WTC11 (cell line): ENCODE measurements around the gene PCDHGC4. TPM values are rescaled to one million over a fixed set of nuclear protein-coding genes. Genes with fewer than 3 reads are reported as not detected.

Experiments
- ATAC-seq: fragments of 200-7000 bp; cut with Tn5 transposase; 2 replicates; pipeline ENCODE4 v1.10.0; 2021; ENCODE audit warnings: mild to moderate bottlenecking, moderate library complexity
- CTCF ChIA-PET: fragments of 300-600 bp; sonication (Branson Sonifier 250); formaldehyde crosslinking; loops from one replicate; lab custom pipeline; 2021; ENCODE audit warnings: antibody characterized with exemption; lab: Charles Lee
- POLR2A ChIA-PET: fragments of 350-600 bp; sonication (Branson Sonifier 250); formaldehyde crosslinking; loops from one replicate; lab custom pipeline; 2021; ENCODE audit warnings: antibody characterized with exemption; lab: Charles Lee
- DNase-seq: peaks from one replicate; pipeline ENCODE4 v3.0.0; 2021; ENCODE audit warnings: low spot score
- H3K27ac Mint-ChIP-seq: 2 replicates; pipeline ENCODE4 v1.8.0; 2021; ENCODE audit warnings: mixed read lengths
- H3K27me3 Mint-ChIP-seq: 2 replicates; pipeline ENCODE4 v1.8.0; 2021; ENCODE audit warnings: low read depth, mild to moderate bottlenecking, moderate library complexity, mixed read lengths
- H3K36me3 Mint-ChIP-seq: 2 replicates; pipeline ENCODE4 v1.8.0; 2021; ENCODE audit warnings: mixed read lengths
- H3K4me1 Mint-ChIP-seq: 2 replicates; pipeline ENCODE4 v1.8.0; 2022; ENCODE audit warnings: mixed read lengths
- H3K4me3 Mint-ChIP-seq: 2 replicates; pipeline ENCODE4 v1.8.0; 2021; ENCODE audit warnings: mild to moderate bottlenecking, moderate library complexity, mixed read lengths
- H3K9me3 Mint-ChIP-seq: 2 replicates; pipeline ENCODE4 v1.8.0; 2021; ENCODE audit warnings: mixed read lengths
- FOXK1 ChIP-seq: sonication (generic); formaldehyde crosslinking; IDR thresholded peaks from 2 replicates; pipeline ENCODE4 v1.8.0; 2022; ENCODE audit warnings: mild to moderate bottlenecking, moderate library complexity, missing genetic modification reagents
- GRHL2 ChIP-seq: fragments of 250-450 bp; sonication (Bioruptor Pico); IDR thresholded peaks from 2 replicates; pipeline ENCODE4 v1.8.0; 2022; ENCODE audit warnings: mild to moderate bottlenecking, moderate library complexity; ENCODE audit not compliant: insufficient replicate concordance, severe bottlenecking
- KAT7 ChIP-seq: sonication (generic); formaldehyde crosslinking; IDR thresholded peaks from 2 replicates; pipeline ENCODE4 v1.8.1; 2023; ENCODE audit warnings: missing genetic modification reagents, mild to moderate bottlenecking, borderline replicate concordance
- NR3C1 ChIP-seq: sonication (generic); formaldehyde crosslinking; conservative IDR thresholded peaks from 2 replicates; pipeline ENCODE4 v1.8.1; 2023; ENCODE audit warnings: low read depth, mild to moderate bottlenecking, missing genetic modification reagents
- RELA ChIP-seq: sonication (generic); formaldehyde crosslinking; IDR thresholded peaks from 2 replicates; pipeline ENCODE4 v1.8.1; 2022; ENCODE audit warnings: missing genetic modification reagents, mild to moderate bottlenecking, borderline replicate concordance
- SMAD3 ChIP-seq: sonication (generic); formaldehyde crosslinking; IDR thresholded peaks from 2 replicates; pipeline ENCODE4 v1.8.0; 2022; ENCODE audit warnings: missing genetic modification reagents, mild to moderate bottlenecking, borderline replicate concordance
- SP1 ChIP-seq: sonication (generic); formaldehyde crosslinking; conservative IDR thresholded peaks from 2 replicates; pipeline ENCODE4 v1.8.1; 2022; ENCODE audit warnings: missing genetic modification reagents
- TCF7 ChIP-seq: sonication (generic); formaldehyde crosslinking; IDR thresholded peaks from 2 replicates; pipeline ENCODE4 v1.8.0; 2022; ENCODE audit warnings: mild to moderate bottlenecking, low read depth, missing genetic modification reagents, moderate library complexity
- TEAD4 ChIP-seq: sonication (generic); formaldehyde crosslinking; IDR thresholded peaks from 2 replicates; pipeline ENCODE4 v1.8.0; 2022; ENCODE audit warnings: mild to moderate bottlenecking, missing genetic modification reagents
- ZNF121 ChIP-seq: sonication (generic); formaldehyde crosslinking; IDR thresholded peaks from 2 replicates; pipeline ENCODE4 v1.8.0; 2023; ENCODE audit warnings: missing genetic modification reagents
- ZNF219 ChIP-seq: sonication (generic); formaldehyde crosslinking; IDR thresholded peaks from 2 replicates; pipeline ENCODE4 v1.8.0; 2023; ENCODE audit warnings: missing genetic modification reagents, mild to moderate bottlenecking, borderline replicate concordance
- ZNF263 ChIP-seq: sonication (generic); formaldehyde crosslinking; IDR thresholded peaks from 2 replicates; pipeline ENCODE4 v1.8.1; 2022; ENCODE audit warnings: low read depth, mild to moderate bottlenecking, moderate library complexity, missing genetic modification reagents
- ZNF396 ChIP-seq: fragments of 250-450 bp; sonication (Bioruptor Pico); IDR thresholded peaks from 2 replicates; pipeline ENCODE4 v1.8.0; 2021; ENCODE audit warnings: mild to moderate bottlenecking, moderate library complexity, borderline replicate concordance
- ZNF416 ChIP-seq: fragments of 250-450 bp; sonication (Bioruptor Pico); IDR thresholded peaks from 2 replicates; pipeline ENCODE4 v1.9.0; 2021; ENCODE audit warnings: mild to moderate bottlenecking, inconsistent platforms
- ZNF423 ChIP-seq: fragments of 250-450 bp; sonication (Bioruptor Pico); IDR thresholded peaks from 2 replicates; pipeline ENCODE4 v2.1.2; 2022; ENCODE audit warnings: mild to moderate bottlenecking, moderate library complexity
- total RNA-seq: library from RNA; stranded (reverse); gene quantifications from 3 replicates; pipeline ENCODE4 v1.2.3, GENCODE V29; 2021
- TF ChIP-seq, protein P1 (sequence below): fragments of 250-450 bp; sonication (Bioruptor Pico); IDR thresholded peaks from 2 replicates; pipeline ENCODE4 v1.9.0; 2021; ENCODE audit warnings: moderate library complexity, mild to moderate bottlenecking, inconsistent platforms, borderline replicate concordance
- TF ChIP-seq, protein P2 (sequence below): sonication (generic); formaldehyde crosslinking; IDR thresholded peaks from 2 replicates; pipeline ENCODE4 v1.8.1; 2023; ENCODE audit warnings: mild to moderate bottlenecking, moderate library complexity, missing genetic modification reagents
- TF ChIP-seq, protein P3 (sequence below): sonication (generic); formaldehyde crosslinking; IDR thresholded peaks from 2 replicates; pipeline ENCODE4 v1.8.0; 2023; ENCODE audit warnings: missing genetic modification reagents
- TF ChIP-seq, protein P4 (sequence below): sonication (generic); formaldehyde crosslinking; IDR thresholded peaks from 2 replicates; pipeline ENCODE4 v1.8.0; 2022; ENCODE audit warnings: mild to moderate bottlenecking, missing genetic modification reagents
- TF ChIP-seq, protein P5 (sequence below): sonication (generic); formaldehyde crosslinking; IDR thresholded peaks from 2 replicates; pipeline ENCODE4 v1.8.1; 2023; ENCODE audit warnings: mild to moderate bottlenecking, missing genetic modification reagents, moderate library complexity
- TF ChIP-seq, protein P6 (sequence below): fragments of 250-450 bp; sonication (Bioruptor Pico); IDR thresholded peaks from 2 replicates; pipeline ENCODE4 v1.9.0; 2021; ENCODE audit warnings: mild to moderate bottlenecking

The PCDHGC4 gene
- total RNA-seq, 1 experiment from 2014 or later, result 6.1 TPM

DNA sequence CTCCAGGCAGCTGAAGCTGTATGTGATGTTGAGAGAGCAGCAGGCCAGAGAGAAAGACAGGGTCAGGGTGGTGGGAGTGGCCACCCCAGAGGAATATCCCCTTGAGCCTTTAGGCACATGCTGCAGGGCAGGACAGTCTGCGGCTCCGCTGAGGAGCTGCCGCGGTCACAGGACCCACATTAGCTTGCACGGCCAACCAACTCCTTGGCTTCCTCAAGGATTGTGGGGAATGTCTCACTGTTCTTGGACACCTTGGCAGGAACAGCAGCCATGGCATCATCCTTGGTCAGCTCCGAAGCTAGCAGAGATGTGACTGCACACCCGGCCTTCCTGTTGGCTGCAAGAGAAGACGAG, 31.8 kb downstream of the PCDHGC4 start (continued):
- no peak for TF ChIP-seq FOXK1 (CRISPR knock-in tag)
- TF ChIP-seq, protein P1, sequence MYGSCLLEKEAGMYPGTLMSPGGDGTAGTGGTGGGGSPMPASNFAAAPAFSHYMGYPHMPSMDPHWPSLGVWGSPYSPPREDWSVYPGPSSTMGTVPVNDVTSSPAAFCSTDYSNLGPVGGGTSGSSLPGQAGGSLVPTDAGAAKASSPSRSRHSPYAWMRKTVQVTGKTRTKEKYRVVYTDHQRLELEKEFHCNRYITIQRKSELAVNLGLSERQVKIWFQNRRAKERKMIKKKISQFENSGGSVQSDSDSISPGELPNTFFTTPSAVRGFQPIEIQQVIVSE (CRISPR knock-in tag), result no peak
- no peak for TF ChIP-seq TEAD4
- TF ChIP-seq RELA (CRISPR knock-in tag), result no peak
- no peak for TF ChIP-seq KAT7 (CRISPR knock-in tag)
- TF ChIP-seq NR3C1, result no peak
- TF ChIP-seq ZNF121, result no peak
- TF ChIP-seq, protein P2, sequence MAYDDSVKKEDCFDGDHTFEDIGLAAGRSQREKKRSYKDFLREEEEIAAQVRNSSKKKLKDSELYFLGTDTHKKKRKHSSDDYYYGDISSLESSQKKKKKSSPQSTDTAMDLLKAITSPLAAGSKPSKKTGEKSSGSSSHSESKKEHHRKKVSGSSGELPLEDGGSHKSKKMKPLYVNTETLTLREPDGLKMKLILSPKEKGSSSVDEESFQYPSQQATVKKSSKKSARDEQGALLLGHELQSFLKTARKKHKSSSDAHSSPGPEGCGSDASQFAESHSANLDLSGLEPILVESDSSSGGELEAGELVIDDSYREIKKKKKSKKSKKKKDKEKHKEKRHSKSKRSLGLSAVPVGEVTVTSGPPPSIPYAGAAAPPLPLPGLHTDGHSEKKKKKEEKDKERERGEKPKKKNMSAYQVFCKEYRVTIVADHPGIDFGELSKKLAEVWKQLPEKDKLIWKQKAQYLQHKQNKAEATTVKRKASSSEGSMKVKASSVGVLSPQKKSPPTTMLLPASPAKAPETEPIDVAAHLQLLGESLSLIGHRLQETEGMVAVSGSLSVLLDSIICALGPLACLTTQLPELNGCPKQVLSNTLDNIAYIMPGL (CRISPR knock-in tag), result no peak
- no peak for TF ChIP-seq GRHL2 (CRISPR knock-in tag)
- no peak for TF ChIP-seq ZNF396 (CRISPR knock-in tag)

DNA sequence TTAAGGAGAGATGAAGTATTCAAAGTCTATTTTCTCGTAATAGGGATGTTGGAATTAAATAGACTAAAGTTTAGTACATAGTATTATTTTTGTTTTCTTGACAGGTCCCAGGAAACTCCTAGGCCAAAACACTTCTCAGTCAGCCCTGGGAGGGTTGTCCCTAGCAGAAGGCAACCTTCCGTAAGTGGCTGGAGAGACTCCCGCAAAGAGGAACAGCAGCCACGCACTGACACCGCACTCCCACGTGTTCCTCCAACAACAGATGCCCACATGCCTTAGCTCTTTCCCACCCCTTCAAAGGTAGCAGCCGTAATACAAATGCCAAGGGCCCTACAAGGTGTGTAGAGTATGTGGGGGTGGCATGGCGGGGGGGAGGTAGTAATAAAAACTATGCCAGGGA, 32.5 kb downstream of the PCDHGC4 start:
- H3K36me3 Mint-ChIP-seq, result peaks cover 48% of the 10 kb centered on the region
- H3K27ac Mint-ChIP-seq, result no peak overlapping the region
- no peak for ATAC-seq
- POLR2A ChIA-PET, result no interaction called here
- TF ChIP-seq SMAD3 (CRISPR knock-in tag) (no peak), ZNF423 (no peak), ZNF396 (CRISPR knock-in tag) (no peak), TCF7 (no peak), ZNF416 (CRISPR knock-in tag) (no peak), SP1 (CRISPR knock-in tag) (no peak), ZNF219 (CRISPR knock-in tag) (no peak), ZNF263 (no peak)
- TF ChIP-seq, protein P3, sequence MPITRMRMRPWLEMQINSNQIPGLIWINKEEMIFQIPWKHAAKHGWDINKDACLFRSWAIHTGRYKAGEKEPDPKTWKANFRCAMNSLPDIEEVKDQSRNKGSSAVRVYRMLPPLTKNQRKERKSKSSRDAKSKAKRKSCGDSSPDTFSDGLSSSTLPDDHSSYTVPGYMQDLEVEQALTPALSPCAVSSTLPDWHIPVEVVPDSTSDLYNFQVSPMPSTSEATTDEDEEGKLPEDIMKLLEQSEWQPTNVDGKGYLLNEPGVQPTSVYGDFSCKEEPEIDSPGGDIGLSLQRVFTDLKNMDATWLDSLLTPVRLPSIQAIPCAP, result no peak
- TF ChIP-seq, protein P2 (CRISPR knock-in tag), result no peak
- TF ChIP-seq, protein P4, sequence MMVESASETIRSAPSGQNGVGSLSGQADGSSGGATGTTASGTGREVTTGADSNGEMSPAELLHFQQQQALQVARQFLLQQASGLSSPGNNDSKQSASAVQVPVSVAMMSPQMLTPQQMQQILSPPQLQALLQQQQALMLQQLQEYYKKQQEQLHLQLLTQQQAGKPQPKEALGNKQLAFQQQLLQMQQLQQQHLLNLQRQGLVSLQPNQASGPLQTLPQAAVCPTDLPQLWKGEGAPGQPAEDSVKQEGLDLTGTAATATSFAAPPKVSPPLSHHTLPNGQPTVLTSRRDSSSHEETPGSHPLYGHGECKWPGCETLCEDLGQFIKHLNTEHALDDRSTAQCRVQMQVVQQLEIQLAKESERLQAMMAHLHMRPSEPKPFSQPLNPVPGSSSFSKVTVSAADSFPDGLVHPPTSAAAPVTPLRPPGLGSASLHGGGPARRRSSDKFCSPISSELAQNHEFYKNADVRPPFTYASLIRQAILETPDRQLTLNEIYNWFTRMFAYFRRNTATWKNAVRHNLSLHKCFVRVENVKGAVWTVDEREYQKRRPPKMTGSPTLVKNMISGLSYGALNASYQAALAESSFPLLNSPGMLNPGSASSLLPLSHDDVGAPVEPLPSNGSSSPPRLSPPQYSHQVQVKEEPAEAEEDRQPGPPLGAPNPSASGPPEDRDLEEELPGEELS (CRISPR knock-in tag), result no peak
- TF ChIP-seq, protein P5, sequence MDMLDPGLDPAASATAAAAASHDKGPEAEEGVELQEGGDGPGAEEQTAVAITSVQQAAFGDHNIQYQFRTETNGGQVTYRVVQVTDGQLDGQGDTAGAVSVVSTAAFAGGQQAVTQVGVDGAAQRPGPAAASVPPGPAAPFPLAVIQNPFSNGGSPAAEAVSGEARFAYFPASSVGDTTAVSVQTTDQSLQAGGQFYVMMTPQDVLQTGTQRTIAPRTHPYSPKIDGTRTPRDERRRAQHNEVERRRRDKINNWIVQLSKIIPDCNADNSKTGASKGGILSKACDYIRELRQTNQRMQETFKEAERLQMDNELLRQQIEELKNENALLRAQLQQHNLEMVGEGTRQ, result no peak
- TF ChIP-seq, protein P6, sequence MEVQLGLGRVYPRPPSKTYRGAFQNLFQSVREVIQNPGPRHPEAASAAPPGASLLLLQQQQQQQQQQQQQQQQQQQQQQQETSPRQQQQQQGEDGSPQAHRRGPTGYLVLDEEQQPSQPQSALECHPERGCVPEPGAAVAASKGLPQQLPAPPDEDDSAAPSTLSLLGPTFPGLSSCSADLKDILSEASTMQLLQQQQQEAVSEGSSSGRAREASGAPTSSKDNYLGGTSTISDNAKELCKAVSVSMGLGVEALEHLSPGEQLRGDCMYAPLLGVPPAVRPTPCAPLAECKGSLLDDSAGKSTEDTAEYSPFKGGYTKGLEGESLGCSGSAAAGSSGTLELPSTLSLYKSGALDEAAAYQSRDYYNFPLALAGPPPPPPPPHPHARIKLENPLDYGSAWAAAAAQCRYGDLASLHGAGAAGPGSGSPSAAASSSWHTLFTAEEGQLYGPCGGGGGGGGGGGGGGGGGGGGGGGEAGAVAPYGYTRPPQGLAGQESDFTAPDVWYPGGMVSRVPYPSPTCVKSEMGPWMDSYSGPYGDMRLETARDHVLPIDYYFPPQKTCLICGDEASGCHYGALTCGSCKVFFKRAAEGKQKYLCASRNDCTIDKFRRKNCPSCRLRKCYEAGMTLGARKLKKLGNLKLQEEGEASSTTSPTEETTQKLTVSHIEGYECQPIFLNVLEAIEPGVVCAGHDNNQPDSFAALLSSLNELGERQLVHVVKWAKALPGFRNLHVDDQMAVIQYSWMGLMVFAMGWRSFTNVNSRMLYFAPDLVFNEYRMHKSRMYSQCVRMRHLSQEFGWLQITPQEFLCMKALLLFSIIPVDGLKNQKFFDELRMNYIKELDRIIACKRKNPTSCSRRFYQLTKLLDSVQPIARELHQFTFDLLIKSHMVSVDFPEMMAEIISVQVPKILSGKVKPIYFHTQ, result no peak
- no peaks in the 10 kb centered on the region for H3K27me3 Mint-ChIP-seq
- no peaks in the 10 kb centered on the region for H3K9me3 Mint-ChIP-seq
- DNase-seq, result no peak
- H3K4me3 Mint-ChIP-seq, result no peak overlapping the region
- CTCF ChIA-PET, result interaction anchor here (4.4 to 10.5 kb wide), 6 partner anchors 40 to 294 kb away, joined by 40 to 131 read pairs (median 78); partner anchors contain the start of genes PCDHB14, PCDHGA10, PCDHGA11 and PCDHGB7
- H3K4me1 Mint-ChIP-seq, result peaks cover 34% of the 10 kb centered on the region
